GM21360 (cell line): ENCODE data around the gene MRPS11.
A peak's percentile ranks its signal among the peaks of the same experiment; 100 is the strongest.
"Not testable (repeated sequence)": the region's sequence is repeated elsewhere in the genome, so short reads cannot be mapped to it uniquely, and the experiment has no call there.

Experiments used
- ATAC-seq: cut with Tn5 transposase; IDR thresholded peaks from one replicate; pipeline ENCODE4 v1.9.1; 2021; ENCODE audit warnings: mild to moderate bottlenecking, moderate library complexity; ENCODE audit not compliant: unreplicated experiment

MRPS11 gene

DNA sequence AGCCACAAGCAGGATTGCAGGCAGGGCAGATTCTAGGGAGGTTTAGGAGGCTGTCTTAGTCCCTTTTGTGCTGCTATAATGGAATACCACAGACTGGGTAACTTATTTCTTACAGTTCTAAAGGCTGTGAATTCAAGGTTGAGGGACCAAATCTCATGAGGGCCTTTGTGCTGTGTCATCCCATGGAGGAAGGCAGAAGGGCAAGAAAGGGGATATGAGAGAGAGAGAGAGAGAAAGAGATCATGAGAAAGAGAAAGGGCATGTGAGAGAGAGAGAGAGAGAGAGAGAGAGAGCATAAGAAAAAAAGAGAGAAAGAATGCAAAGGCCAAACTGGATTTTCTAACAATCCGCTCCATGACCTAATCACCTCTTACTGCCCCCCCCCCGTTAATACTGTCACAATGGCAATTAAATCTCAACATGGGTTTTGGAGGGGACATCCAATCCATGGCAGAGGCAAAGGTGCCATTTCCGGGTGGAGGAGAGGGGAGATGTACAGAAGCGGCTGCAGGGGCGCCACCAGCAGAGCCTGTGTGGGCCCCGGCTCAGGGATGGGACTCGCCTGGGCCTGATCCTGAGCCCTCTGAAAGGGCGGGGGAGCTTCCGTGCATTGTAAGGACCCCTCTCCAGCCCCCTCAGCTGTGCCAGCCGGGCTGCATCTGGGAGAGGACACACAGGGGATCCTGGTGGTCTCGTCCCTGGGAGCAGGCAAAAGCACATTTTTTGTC is 20.5 kb downstream of the MRPS11 start:
- no peak for ATAC-seq

DNA sequence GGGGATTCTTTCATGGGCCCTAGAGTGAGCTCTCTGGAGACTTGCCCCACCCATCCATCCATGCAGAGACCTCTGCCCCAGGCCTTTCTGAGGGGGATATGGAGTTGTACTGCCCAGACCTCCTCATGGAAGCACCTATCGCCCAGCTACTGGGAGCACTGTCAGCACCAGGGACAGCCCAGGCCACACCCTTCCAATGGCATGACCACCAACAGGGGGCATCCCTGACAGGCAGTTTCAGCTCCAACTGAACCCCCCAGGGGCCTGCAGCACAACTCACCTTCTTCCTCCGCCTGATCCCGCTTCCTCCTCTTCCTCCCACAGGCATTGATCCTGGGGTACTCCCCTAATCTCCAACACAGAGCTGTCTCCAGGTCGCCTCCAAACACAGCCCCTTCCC is 21.8 kb downstream of the MRPS11 start:
- ATAC-seq, result no peak

DNA sequence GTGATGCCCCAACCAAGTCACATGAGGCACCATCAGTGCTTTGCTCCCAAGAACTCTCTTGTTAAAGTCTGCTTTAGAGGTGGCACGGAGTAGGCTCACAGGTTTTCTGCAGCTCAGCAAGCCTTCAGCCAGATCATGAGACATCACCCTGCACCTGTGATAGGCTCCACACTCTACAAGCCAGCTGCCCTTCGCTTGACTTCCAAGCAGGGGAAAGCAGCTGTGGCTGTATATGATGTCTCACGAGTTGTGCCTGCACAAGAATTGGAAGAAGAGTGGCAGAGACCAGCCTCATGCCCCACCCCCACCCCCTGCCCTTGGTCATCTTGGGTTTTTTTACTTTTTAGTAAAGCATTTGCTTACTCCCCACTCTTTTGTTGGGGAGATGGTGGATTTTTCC is 22.5 kb downstream of the MRPS11 start:
- no peak for ATAC-seq

DNA sequence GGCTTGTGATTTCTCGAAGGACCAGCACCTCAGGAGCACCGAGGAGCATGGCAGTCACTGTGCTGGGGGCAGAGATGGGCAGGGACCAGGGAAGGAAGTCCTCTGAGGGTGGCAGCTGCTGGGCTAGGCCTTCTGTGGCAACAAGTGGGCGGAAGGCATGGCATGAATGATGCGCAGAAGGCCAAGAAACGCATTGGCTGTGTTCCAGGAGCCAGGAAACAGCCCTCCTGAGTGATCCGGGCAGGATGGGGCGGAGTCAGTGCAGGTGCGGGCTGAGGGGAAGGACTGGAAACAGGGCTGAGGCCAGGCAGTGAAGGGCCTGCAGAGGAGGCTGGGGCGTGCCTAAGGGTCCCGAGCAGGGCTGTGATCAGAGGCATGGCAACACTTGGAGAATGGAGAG is 23.6 kb downstream of the MRPS11 start:
- ATAC-seq, result no peak

DNA sequence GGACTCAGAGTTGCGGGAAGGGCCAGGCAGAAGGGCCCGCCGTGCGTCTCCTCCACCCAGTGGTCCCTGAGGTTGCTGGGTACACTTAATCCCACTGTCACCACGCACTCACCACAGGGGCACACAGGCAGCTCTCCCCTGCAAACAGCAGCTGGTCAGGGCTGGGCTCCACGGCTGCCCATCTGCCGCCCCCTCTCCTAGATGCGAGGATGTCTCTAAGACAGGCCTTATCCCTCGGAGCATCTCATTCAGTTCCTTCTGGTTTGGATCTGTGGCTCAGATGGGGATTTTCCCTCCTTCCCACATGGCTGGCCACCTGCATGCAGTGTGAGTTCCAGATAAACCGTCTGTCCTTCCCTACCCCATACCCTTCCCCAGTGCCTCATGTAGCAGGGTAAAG is 26.3 kb downstream of the MRPS11 start:
- no peak for ATAC-seq

DNA sequence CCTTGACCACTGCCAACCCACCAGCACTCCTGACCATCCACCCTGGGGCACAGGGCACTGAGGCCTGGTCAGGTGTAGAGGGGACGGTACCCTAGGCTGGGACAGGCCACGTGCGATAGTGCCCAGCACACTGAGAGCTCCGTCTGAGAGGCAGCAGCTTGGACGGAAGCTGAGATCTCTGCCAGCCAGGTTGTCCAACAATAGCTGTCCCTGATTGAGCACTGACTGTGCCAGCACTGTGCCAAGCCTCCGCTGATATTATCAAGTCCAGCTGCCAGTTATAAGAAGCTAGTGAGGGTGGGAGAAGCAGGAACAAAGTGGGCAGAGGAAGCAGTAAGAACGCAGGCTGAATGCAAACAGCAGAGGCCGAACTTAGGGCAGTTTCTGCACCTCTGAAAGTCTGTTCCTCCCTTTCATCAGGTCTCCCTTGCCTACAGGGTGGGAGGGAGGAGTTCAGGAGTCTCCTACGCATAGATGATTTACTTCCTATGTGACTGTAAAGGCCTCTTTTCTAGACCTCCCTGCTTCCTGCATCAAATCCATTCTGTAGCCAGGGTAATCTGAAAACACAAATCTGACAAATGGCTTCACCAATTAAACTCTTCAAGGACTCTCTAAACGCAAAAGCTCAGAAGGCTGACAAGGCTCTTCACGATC is 29.7 kb downstream of the MRPS11 start:
- no peak for ATAC-seq

DNA sequence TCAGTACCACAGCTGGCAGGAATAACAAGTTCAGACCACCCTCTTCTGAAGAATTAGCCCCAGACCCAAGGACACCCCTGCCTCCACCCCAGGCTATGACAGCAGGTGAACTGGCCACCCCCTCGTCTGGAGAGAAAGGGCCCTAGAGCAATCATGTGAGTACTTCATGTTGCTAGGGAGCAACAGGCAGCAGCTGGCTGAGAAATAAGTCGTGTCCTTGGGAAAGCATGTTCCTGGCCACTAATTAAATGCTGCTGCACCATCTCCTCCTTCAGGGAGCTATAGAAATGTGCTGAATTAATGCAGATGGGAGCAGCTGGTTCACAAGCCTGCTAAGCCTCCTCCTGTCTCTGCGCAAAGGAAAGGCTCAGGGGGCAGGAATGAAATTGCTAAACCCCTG is 31.5 kb downstream of the MRPS11 start:
- no peak for ATAC-seq

DNA sequence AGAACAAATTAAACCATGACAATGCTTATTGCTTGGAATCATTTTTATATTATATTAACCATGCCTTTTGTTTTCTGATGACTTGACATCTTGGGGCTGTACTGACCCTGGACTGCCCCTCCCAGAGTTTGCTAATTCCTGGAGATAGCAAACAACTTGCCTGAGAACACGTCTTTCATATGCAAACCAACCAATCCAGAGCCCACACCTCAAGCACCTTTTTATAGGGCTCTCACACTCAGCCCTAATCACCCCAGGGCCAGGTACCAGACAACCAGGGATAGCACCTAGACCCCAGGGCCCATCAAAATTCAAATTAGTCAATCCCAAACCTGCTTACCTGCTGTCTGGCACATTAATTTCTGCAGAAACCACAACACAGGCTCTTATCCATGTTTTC is 36.9 kb downstream of the MRPS11 start:
- ATAC-seq, result no peak

DNA sequence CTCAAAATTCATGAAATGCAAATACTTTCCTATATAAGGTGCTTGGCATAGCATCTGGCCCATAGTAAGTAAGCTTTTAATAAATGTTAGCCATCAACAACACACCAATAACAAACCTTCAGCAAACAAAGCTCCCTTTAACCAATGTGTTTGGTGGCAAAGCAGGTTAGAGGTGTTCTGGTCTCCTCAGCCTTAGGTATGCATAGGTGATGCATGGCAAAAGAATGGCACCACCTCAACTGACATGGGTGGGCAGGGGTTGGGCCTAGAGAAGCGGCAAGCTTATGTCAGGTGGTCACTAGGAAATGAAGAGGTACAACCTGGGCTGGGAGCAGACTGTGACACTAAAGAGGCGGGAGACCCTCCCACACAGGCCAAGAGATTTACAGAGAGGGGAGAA is 38.2 kb downstream of the MRPS11 start:
- ATAC-seq, result no peak

DNA sequence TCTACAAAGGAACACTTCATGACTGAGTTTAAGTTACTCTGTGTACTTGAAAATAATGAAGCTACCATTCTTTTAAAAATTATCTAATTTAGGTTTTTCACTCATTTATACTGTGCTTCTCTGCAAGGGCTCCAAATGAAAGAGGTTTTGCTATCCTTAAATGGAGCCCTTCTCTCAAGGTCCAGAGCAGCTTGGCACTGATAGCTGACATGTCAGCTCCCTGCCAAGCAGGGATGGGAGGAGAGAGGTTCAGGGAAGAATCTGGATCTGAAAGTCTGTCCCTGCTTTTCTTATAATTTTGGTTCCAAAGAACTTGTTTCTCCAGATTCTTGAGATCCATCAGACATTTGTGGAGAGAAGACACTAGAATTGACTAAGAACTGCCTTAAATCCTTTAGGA is 39.1 kb downstream of the MRPS11 start:
- ATAC-seq, result no peak

DNA sequence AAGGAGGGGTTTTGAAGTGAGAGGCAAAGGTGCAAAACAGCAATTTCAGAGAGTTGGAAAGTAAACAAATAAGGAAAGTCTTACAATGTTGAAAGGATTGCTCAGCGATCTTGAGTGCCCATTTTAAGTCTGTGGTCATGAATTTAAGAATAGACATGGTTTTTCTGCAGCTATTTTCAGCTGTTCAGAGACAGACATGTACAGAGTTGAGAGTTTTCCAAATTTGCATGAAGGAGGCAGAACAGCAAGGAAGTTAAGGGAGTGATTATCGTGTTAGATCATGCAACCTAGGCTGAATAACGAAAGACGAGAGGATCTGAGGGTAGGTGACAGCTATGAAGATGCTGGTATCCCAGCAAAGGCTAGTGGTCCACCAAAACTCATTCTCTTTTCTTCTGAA is 41.8 kb downstream of the MRPS11 start:
- peak; percentile 53 for ATAC-seq

DNA sequence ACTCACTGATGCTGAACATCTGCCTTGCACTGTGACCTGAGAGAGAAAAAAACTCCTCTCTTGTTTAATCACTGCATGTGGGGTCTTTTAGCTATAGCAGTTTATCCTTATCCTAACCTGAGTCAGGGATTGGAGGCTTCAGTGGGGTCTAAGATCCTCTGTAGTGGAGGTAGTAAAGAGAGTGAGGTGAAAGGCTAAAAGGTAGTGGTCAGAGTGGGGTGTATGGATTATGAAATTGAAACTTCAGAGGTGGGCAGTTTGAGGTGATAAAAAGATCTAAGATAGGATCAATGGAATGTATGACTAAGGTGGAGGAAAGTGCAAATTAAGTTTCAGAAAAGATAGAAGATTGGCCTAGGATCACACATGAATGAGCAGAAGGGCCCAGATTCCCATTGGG is 42.5 kb downstream of the MRPS11 start:
- ATAC-seq, result peak; percentile 37

DNA sequence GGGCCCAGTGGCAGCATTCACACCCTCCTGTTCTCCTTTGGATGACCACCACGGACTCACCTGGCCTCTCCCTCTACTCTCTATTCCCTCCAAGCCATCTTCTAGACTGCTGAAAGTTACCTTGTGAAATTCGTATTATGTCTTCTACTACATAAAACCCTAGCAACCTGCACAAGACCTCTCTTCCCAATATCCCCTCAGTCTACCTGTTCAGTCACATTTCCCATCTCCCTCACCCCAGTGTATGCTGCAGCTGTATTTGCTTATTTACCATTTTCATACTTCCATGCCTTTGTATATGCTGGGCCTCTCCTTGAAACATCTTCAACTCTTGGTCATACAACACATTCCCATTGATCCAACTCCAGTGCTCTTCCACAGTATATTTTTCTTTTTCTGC is 43.7 kb downstream of the MRPS11 start:
- ATAC-seq, result no peak

DNA sequence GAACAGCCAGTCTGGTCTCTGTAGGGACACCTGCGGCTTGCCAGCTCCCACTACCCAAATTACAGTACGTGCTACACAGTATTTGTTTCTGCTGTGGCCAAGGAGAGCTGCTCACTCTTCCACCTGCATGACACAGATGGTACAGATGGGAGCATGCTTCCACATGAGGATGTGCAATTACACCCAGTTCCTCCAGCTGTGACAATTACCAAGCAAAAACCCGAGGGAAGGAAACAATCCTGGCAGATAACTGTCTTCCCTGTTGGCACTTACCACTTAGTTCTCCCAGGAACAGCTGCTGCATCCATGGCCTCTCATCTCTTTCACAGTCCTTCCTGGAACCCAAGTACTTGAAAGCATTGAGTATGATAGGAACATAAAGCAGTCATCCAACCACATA is 44.6 kb downstream of the MRPS11 start:
- no peak for ATAC-seq

DNA sequence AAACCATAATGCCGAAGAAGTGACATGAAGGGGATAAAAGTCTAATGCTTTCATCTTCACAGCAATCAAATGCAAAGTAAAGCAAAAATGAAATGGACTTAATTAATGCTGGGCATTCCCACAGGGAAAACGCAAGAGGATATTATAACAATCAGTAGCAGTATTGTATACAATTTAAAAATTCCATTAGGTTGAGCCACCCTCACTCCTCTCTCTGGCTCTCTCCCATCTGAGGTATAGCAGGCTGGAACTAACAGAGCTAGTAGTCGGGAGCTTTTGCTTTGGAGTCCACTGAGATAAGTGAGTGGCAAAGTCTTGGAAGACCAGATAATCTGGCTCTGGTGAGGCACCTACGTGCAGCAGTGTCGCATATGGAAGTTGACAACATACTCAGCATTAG is 45.1 kb downstream of the MRPS11 start:
- ATAC-seq, result no peak

DNA sequence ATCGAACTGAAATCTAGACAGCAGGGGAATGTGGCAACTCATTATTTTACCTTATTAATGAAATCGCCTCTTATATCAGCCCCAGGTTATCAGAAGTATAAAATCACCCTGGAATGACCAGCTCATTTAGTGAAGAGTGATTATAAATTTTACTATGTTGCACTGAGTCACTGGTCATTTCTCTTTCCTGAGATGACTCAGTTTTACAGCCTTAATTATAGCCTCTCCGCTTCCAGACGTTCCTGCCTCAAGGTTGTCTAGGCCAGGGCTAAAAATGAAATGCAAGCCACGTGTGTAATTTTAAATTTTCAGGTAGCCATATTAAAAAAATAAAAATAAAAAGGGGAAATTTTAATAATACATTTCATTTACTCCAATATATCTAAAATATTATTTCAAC is 45.7 kb downstream of the MRPS11 start:
- ATAC-seq, result no peak

DNA sequence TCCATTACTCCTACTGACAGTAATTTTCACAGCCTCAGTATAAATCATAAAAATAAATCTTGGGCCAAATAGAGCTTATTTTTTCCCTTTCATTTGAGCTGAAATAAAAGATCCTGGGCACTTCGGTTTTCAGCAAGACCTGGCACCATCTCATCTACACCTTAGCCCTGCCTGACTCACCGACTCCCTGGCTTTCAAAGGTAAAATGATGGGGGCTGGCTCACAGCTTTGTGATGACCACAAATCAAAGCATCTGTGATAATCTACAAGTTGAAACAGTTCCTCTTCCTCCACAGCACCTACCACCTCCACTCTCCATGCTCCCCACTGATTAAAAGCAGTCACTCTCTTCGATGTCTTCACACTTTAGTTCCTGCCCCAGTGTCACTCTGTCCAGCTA is 51.4 kb downstream of the MRPS11 start:
- ATAC-seq, result no peak

DNA sequence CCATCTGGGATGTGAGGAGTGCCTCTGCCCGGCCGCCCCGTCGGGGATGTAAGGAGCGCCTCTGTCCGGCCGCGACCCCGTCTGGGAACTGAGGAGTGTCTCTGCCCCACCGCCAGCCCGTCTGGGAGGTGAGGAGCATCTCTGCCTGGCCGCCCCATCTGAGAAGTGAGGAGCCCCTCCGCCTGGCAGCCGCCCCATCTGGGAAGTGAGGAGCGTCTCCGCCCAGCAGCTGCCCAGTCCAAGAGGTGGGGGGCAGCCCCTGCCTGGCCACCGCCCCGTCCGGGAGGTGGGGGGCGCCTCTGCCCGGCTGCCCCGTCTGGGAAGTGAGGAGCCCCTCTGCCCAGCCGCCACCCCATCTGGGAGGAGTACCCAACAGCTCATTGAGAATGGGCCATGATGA is 56.6 kb downstream of the MRPS11 start:
- not testable (repeated sequence) for ATAC-seq

DNA sequence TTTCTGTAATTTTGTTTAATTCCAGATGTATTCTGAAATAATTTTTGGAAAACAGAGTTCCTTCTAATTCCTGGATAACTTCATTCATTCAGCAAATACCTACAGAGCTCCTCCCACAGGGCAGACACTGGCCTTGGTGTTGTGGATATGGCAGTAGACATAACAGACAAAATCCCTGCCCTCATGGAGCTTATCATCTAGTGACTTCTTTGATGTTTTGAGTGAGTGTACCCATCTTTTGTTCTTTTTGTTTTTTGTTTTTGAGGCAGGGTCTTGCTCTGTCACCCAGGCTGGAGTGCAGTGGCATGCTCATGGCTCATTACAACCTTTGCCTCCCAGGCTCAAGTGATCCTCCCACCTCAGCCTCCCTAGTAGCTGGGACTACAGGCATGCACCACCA is 57.9 kb downstream of the MRPS11 start:
- no peak for ATAC-seq

DNA sequence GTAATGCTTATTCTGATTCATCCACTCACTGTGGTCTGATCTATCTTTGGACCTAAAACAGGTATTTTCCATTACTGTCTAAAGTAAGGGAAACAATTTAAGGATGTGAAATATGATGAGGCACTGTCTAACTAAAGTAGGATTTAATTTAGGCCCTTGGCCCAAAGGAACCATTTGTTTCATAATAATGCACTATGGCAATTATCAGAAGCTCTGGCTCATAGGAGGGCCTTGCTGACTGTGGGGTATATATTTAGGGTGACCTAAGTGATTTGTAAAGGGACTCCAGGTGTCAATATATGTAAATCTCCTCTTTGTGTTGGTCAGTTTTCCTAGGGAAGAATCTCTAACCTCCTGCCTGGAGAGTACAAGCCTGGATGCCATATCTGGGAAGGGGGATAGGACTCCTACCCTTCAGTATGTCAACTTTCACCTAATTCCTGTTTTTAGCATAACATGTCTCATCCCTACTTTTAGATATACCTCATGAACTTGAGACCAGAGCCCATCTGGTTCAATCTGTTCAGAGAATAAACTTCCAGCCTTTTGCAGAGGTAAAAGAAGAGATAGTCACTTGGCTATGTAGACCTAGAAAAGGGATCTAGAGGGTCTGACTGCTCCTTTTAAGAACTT is 58.9 kb downstream of the MRPS11 start:
- no peak for ATAC-seq

DNA sequence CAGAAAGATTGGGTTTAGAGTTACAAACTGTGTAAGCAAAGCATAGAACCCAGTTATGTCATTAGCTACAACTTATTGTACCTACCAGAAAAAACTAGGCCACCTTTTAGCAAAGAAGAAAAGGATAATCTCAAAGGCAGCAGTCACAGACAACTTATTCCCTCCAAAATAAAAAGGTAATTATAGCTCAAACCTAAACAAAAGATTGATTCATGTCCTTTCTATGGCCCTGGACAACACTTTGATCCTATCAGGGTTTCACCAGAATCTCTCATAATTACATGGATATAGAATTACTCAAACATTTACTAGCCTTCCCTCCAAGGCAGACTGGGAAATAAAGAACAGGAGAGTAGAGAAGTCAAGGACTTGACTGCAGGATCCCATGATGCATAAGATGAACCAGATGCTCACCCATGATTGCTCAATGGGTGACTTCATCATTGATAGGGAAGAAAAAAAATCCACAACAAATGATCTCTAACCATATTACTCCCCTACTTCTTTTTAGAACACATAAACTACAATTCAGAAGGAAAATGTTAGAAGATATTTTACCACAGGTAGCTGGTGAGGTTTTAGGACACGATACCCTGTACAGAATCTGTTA is 61.6 kb downstream of the MRPS11 start:
- no peak for ATAC-seq
